NB4 (cell line): ENCODE results near the gene CLEC2A.

Experiments used
- CTCF ChIP-seq: IDR thresholded peaks from one replicate; pipeline ENCODE4 v1.5.1; 2012; ENCODE audit warnings: low read depth, low read length
- MYC ChIP-seq: IDR thresholded peaks from 2 replicates; pipeline ENCODE4 v1.6.1; 2011; ENCODE audit warnings: low read depth, low read length
- POLR2A ChIP-seq: IDR thresholded peaks from 2 replicates; pipeline ENCODE4 v1.6.1; 2011; ENCODE audit warnings: mild to moderate bottlenecking; ENCODE audit not compliant: insufficient read length; ENCODE audit errors: extremely low read depth

GRCh38 chr12:9907769-9908168 lies 24.4 kb downstream of the CLEC2A start:
- no peak for TF ChIP-seq CTCF
- no peak for TF ChIP-seq POLR2A
- TF ChIP-seq MYC: no peak
